ENCODE results near the gene SLC25A42.
"Not testable (repeated sequence)": the region's sequence is repeated elsewhere in the genome, so short reads cannot be mapped to it uniquely, and the experiment has no call there.

SLC25A42 gene

GRCh38 chr19:19107654-19108053 lies 43.9 kb downstream of the SLC25A42 start:
- no peak for DNase-seq

GRCh38 chr19:19109601-19110000 lies 45.8 kb downstream of the SLC25A42 start:
- no peak for DNase-seq

- DNase-seq: peak; percentile 19
Measured at GRCh38 chr19:19110410-19111135, 46.8 kb downstream of the SLC25A42 start.

GRCh38 chr19:19111136-19111835 lies 47.5 kb downstream of the SLC25A42 start:
- no peak for DNase-seq

- DNase-seq: no peak
Measured at GRCh38 chr19:19111967-19112580, 48.3 kb downstream of the SLC25A42 start.

- DNase-seq: peak; percentile 62
Measured at GRCh38 chr19:19113040-19113626, 49.3 kb downstream of the SLC25A42 start.

GRCh38 chr19:19115954-19116353 lies 52.2 kb downstream of the SLC25A42 start:
- no peak for DNase-seq

GRCh38 chr19:19119325-19120237 lies 55.8 kb downstream of the SLC25A42 start:
- no peak for DNase-seq

GRCh38 chr19:19120308-19121231 lies 56.8 kb downstream of the SLC25A42 start:
- DNase-seq: peak; percentile 85

- no peak for DNase-seq
Measured at GRCh38 chr19:19121371-19121770, 57.6 kb downstream of the SLC25A42 start.

GRCh38 chr19:19122902-19123301 lies 59.1 kb downstream of the SLC25A42 start:
- DNase-seq: no peak

GRCh38 chr19:19123386-19123785 lies 59.6 kb downstream of the SLC25A42 start:
- no peak for DNase-seq

GRCh38 chr19:19126102-19126501 lies 62.3 kb downstream of the SLC25A42 start:
- DNase-seq: no peak

GRCh38 chr19:19131989-19132388 lies 68.2 kb downstream of the SLC25A42 start:
- DNase-seq: no peak

- no peak for DNase-seq
Measured at GRCh38 chr19:19132912-19133311, 69.1 kb downstream of the SLC25A42 start.

- DNase-seq: no peak
Measured at GRCh38 chr19:19133985-19134384, 70.2 kb downstream of the SLC25A42 start.

GRCh38 chr19:19134687-19135158 lies 70.9 kb downstream of the SLC25A42 start:
- no peak for DNase-seq

- not testable (repeated sequence) for DNase-seq
Measured at GRCh38 chr19:19135713-19136112, 71.9 kb downstream of the SLC25A42 start.

- no peak for DNase-seq
Measured at GRCh38 chr19:19137556-19138108, 73.8 kb downstream of the SLC25A42 start.

GRCh38 chr19:19138109-19138981 lies 74.6 kb downstream of the SLC25A42 start, which contains the start of gene TMEM161A:
TMEM161A (minus strand) TSS chr19:19138478; CDS start chr19:19138428, 50 bp downstream.
- DNase-seq: peak; percentile 99
